GM18870 (cell line): ENCODE data around the gene BOLA2B.
"Not testable (repeated sequence)": the region's sequence is repeated elsewhere in the genome, so short reads cannot be mapped to it uniquely, and the experiment has no call there.

Experiments
- ATAC-seq: cut with Tn5 transposase; IDR thresholded peaks from one replicate; pipeline ENCODE4 v1.9.1; 2021; ENCODE audit warnings: moderate library complexity; ENCODE audit not compliant: unreplicated experiment

The BOLA2B gene

GRCh38 chr16:30193615-30194014 is at the start of gene BOLA2B, which contains the start of gene SLX1A:
Gene BOLA2B, minus strand, starts transcription at chr16:30193666. Its CDS starts 71 bp downstream, at chr16:30193595.
Gene SLX1A, plus strand, starts transcription at chr16:30193875. Its CDS starts 210 bp downstream, at chr16:30194085.
- ATAC-seq, result peak; percentile 86

GRCh38 chr16:30217082-30217481 is 23.6 kb upstream of the BOLA2B start:
- not testable (repeated sequence) for ATAC-seq

- not testable (repeated sequence) for ATAC-seq
These were observed 17.9 kb upstream of the BOLA2B start for GRCh38 chr16:30211414-30211813.

DNA sequence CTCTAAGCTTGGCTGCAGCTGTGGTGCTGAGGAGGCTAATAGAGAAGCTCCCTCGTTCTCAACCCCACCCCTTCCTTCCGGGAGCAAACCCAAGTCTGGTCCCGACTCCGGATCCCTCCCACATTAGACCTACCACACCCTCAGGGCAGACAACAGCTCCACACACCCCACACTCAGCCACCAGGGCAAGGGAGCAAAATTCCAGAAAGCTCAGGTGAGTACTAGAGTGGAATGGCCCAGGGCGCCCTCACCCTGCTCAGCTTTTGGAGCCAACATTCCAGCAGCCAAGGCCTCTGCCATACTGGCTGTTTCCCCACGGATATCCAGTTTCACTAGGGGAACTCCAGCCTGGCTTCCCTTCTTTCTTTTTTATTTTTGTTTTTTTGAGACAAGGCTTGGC is 15.6 kb upstream of the BOLA2B start:
- not testable (repeated sequence) for ATAC-seq

GRCh38 chr16:30207063-30207704 is 13.7 kb upstream of the BOLA2B start:
- not testable (repeated sequence) for ATAC-seq

DNA sequence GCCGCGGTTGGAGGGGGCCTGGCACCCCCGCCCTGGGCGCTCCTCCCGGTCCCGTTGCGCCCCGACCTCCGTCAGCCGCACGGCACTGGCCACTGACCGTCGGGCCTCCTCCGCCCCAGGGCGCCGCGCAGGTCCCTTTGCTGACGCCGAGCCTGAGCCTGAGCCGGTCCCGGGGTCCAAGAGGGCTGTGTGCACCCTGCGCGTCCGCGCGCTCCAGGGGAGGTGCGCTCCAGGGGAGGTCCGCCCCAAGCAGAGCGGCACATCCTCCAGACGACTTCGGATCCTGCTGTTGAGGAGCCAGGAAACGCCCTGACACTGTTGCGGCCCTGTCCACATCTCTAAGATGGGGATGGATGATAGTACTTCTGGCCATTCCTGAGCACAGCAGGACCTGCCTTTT is 12.8 kb upstream of the BOLA2B start:
- not testable (repeated sequence) for ATAC-seq

- not testable (repeated sequence) for ATAC-seq
These were observed 12.2 kb upstream of the BOLA2B start for GRCh38 chr16:30205541-30206236.

DNA sequence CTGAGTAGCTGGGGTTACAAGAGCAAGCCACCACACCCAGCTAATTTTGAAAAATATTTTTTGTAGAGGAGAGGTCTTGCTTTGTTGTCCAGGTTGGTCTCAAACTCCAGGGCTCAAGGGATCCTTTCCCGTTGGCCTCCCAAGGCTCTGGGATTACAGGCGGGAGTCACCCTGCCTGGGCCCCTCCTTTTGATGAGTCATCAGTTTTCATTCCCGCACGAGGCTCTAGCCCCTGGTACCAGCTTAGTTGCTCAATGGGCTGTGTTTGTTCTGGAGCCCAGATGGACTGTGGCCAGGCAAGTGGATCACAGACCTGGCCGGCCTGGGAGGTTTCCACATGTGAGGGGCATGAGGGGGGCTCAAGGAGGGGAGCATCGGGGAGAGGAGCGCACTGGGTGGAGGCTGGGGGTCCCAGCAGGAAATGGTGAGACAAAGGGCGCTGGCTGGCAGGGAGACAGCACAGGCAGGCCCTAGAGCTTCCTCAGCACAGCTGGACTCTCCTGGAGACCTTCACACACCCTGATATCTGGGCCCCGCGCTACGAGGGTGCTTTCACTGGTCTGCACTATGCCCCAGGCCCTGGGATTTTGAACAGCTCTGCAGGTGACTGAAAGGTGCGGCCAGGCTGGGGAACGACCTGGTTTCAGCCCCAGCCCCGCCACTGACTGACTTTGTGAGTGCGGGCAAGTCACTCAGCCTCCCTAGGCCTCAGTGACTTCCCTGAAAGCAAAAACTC is 6.3 kb upstream of the BOLA2B start:
- not testable (repeated sequence) for ATAC-seq

DNA sequence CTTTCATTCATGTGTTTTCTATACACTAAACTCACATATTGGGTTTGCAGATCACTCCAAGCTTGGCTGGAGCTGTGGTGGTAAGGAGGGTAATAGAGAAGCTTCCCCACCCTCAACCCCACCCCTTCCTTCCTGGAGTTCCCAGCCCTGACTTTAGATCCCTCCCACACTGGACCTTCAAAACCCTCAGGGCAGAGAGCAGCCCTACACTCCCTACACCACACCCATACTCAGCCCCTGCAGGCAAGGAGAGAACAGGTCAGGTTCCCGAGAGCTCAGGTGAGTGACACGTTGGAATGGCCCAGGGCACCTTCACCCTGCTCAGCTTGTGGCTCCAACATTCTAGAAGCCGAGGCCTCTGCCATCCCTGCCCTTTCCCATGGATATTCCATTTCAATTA is 5.6 kb upstream of the BOLA2B start, which contains the start of gene SULT1A3:
SULT1A3 (plus strand) TSS at position 207 of the 400 bp plus-strand sequence. CDS start 1,474 bp downstream, outside the sequence.
- ATAC-seq, result not testable (repeated sequence)

DNA sequence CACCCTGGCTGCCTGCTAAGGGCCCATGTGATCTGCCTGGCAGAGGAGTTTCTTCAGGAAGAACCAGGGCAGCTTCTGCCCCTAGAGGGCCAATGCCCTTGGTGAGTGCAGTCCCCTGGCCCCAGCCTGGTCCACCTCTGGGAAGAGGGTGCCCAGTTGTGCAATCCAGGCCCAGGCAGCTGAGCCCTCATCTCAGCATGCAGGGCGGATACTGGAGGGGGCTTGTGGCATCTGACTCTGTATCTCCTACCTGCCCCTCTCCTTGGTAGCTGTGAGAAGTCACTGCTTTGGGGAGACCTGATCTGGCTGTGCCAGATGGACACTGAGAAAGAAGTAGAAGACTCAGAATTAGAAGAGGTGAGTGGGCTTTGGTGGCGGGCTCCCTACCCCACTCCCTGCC is 3.5 kb upstream of the BOLA2B start:
- not testable (repeated sequence) for ATAC-seq

GRCh38 chr16:30194172-30194925 is 883 bp upstream of the BOLA2B start:
- peak; percentile 38 for ATAC-seq

DNA sequence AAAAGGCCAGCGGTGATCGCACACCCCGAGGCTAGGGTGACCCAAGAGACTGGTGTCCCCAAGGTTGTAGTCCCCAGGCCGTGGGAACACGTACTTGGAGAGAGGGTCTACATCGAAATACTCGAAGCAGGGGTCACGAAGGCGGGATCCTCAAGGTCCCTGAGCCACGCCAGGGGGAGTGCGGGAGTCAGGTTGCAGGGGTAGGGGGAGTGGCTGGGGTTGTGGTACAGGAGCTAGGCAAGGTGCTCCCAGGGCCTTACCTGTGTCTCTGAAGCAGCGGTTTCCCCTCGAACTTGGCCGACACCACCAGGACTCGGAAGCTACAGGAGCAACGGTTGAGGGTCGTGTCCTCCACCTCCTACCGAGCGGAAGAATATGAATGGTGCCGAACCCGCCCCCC is 368 bp downstream of the BOLA2B start:
- ATAC-seq, result not testable (repeated sequence)

GRCh38 chr16:30191158-30191557 is 2.3 kb downstream of the BOLA2B start:
- ATAC-seq, result not testable (repeated sequence)

- no peak for ATAC-seq
These were observed 5.4 kb downstream of the BOLA2B start for GRCh38 chr16:30187971-30188561.

- ATAC-seq, result no peak
These were observed 6.0 kb downstream of the BOLA2B start for GRCh38 chr16:30187556-30187865.

- no peak for ATAC-seq
These were observed 6.5 kb downstream of the BOLA2B start for GRCh38 chr16:30186782-30187555.

DNA sequence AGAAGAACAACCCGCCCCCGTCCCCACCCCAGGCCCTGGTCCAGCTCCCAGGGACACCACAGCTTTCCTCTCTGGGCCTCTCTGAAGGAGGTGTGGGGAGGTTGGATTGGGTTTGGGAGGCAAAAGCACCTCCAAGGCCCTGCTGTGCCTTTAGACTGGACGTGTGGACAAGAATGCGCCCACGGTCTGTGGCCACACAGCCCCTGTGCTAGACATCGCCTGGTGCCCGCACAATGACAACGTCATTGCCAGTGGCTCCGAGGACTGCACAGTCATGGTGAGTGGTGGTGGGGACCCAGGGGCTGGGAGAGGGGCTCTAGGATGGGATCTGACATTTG is 7.1 kb downstream of the BOLA2B start:
- no peak for ATAC-seq

- ATAC-seq, result no peak
These were observed 7.6 kb downstream of the BOLA2B start for GRCh38 chr16:30185683-30186421.
